ENCODE results near the gene DUSP21.
"Not testable (repeated sequence)": the region's sequence is repeated elsewhere in the genome, so short reads cannot be mapped to it uniquely, and the experiment has no call there.

Gene DUSP21

DNA sequence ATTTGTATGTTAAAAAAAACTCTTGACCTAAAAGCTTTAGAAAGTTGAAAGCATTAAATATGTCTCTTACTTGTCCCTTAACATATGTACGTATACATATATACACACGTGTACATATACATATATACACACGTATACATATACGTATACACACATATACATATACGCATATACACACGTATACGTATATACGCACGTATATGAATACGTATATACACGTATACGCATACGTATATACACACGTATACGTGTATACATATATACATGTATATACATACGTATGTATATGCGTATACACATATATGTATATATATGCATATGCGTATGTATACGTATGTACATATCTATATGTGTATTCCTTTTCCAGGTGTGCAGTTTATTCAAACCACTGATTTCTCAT is 32.9 kb downstream of the DUSP21 start:
- DNase-seq: no peak

DNA sequence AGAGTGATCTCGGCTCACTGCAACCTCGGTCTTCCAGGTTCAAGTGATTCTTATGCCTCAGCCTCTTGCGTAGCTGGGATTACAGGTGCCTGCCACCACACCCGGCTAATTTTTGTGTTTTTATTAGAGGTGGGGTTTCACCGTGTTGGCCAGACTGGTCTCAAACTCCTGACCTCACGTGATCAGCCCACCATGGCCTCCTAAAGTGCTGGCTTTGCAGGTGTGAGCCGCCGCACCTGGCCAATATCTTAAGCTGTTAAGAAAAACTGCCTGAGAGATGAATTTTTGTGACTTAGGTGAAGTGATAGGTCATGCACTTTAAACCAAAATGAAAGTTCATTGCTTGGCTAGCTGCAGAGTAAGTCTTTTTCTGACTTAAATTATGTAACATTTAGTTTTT is 35.0 kb downstream of the DUSP21 start:
- no peak for DNase-seq

DNA sequence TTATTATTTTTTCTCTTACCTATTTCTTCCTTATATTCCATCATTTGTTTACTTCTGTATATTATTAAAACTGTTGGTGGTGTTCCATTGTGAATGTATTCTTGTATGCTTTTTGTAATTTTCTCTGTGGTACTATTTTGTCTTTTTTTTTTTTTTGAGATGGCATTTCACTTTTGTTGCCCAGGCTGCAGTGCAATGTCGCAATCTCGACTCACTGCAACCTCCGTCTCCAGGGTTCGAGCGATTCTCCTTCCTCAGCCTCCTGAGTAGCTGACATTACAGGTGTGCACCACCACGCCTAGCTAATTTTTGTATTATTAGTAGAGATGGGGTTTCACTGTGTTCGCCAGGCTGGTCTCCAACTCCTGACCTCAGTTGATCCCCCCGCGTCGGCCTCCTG is 37.7 kb downstream of the DUSP21 start:
- DNase-seq: no peak

DNA sequence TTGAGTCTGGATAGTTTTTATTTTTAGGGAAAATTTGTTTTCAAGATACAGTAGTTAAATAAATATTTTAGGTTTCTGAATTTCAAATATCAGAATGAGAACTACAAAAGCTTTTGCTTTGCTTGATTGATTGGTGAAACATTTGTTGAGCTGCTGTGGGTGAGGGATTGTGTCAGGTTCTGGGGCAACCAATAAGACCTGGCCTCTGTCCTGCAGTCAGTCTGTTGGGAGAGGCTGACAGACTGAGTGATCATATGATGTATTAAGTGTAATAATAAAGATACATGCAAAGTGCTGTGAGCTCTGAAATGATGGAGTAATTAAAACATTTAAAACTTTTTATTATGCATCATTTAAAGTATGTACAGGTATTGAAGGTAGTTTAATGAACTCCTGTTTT is 38.8 kb downstream of the DUSP21 start:
- DNase-seq: no peak

DNA sequence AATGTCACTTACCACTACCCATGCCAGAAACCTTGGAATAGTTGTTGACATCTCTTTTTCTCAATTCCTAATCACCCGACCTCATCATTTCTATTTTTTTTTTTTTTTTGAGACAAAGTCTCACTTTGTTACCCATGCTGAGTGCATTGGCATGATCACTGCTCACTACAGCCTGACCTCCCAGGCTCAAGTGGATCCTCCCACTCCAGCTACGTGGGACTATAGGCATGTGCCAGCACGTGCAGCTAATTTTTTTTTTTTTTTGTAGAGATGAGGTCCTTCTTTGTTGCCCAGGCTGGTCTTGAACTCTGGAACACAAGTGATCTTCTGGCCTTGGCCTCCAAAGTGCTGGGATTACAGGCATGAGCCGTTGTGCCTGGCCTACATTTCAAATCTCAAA is 41.1 kb downstream of the DUSP21 start:
- DNase-seq: no peak

DNA sequence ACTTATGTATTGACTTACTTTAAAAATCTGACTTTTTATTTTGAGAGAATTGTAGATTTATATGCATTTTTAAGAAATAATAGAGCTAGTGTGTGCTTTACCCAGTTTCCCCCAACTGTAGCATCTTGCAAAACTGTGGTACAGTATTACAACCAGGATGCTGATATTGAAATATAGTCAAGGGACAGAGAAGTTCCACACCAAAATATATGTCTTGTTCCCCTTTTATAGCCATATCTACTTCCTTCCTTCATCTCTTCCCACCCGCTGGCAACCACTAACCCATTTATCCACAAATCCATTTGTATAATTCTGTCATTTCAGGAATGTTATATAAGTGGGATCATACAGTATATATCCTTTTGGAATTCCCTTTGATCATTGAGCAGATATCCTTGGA is 46.0 kb downstream of the DUSP21 start:
- no peak for DNase-seq

DNA sequence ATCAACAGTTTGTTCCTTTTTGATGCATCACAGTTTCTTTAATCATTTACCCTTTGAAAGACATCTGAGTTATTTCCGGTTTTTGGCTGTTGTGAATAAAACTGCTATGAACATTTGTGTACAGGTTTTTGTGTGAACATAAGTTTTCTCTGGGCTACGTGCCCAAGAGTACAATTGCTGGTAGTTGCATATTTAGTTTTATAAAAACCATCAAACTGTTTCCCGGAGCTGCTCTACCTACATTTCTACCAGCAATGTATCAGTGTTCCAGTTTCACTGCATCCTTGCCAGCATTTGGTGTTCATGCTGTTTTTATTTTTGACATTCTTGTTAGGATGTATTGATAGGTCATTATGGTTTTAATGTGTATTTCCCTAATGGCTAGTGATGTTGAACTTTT is 46.4 kb downstream of the DUSP21 start:
- DNase-seq: no peak

- not testable (repeated sequence) for DNase-seq
Observed at GRCh38 chrX:44890687-44891086, 46.9 kb downstream of the DUSP21 start.

DNA sequence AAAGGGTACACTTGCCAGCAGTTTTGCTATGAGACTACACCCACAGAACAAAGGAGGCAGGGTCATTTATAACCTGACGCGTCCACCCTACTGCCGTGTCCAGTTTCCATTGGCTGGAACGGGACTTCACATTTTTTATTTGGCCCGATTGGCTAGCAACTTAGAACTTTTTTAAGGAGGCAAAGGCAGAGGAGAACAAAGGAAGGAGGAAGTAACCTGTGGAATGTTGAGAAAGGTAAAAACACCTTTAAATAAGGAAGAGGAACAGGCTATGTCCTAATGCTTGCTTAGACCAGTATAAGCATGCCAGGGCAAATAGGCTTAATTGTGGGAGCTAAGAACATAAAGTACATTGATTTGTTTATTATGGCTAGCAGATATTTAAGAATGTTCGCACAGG is 47.8 kb downstream of the DUSP21 start:
- DNase-seq: no peak

Data from NCI-H1694 (cell line).